Activated CD8-positive, alpha-beta memory T cell treated with anti-CD3 and anti-CD28 coated beads, Interleukin-2, amount 50 U/mL, for 1 hour (primary cell): ENCODE data around the gene TRIM14.
"Not testable (repeated sequence)": the region's sequence is repeated elsewhere in the genome, so short reads cannot be mapped to it uniquely, and the experiment has no call there.

Experiments
- DNase-seq: peaks from one replicate; pipeline ENCODE4 v3.0.0-alpha.2; 2020; ENCODE audit errors: extremely low read depth

The TRIM14 gene

DNA sequence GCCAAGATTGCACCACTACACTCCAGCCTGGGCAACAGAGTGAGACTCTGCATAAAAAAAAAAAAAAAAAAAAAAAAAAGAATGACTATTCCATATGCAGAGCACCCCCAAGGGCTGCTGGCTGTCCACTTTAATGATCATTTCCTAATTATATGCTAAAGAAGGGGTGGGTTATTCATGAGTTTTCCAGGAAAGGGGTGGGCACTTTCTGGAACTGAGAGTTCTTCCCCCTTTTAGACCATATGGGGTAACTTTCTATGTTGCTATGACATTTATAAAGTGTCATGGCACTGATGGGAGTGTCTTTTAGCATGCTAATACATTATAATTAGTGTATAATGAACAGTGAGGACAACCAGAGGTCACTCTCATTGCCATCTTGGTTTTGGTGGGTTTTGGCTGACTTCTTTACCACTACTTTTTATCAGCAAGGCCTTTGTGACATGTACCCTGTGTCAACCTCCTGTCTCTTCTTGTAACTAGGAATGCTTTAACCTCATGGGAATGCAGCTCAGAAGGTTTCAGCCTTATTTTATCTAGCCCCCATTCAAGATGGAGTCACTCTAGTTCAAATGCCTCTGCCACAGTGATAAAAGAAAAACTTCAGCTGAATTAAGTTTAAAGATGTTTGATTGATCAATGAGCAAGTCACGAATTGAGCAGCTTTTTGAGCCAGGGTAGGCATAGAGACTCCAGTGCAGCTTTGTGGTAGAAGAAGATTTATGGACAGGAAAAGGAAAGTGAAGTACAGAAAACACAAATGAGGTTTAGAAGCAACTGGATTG is 69.5 kb downstream of the TRIM14 start:
- DNase-seq, result no peak

DNA sequence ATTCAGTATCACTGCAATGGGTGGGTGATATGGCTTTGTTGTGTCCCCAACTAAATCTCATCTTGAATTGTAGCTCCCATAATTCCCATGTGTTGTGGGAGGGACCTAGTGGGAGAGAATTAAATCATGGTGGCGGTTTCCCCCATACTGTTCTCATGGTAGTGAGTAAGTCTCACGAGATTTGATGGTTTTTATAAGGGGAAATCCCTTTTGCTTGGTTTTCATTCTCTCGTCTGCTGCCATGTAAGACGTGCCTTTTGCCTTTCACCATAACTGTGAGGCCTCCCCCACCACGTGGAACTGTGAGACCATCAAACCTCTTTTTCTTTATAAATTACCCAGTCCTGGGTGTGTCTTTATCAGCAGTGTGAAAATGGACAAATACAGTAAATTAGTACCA is 72.0 kb downstream of the TRIM14 start:
- no peak for DNase-seq

DNA sequence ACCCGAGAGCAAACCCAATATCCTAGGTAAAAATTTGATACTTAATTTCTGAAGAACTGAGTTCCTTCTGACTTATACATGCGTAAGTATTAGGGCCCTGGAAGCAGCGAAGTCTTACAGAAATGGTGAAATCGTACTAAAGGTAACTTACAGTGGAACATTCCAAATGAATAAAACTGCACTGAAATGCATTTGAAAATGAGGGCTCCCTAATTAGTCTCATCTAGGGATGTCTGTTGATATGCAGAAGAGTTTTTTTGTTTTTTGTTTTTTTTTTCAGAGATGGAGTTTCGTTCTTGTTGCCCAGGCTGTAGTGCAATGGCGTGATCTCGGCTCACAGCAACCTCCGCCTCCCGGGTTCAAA is 72.9 kb downstream of the TRIM14 start:
- DNase-seq, result no peak

DNA sequence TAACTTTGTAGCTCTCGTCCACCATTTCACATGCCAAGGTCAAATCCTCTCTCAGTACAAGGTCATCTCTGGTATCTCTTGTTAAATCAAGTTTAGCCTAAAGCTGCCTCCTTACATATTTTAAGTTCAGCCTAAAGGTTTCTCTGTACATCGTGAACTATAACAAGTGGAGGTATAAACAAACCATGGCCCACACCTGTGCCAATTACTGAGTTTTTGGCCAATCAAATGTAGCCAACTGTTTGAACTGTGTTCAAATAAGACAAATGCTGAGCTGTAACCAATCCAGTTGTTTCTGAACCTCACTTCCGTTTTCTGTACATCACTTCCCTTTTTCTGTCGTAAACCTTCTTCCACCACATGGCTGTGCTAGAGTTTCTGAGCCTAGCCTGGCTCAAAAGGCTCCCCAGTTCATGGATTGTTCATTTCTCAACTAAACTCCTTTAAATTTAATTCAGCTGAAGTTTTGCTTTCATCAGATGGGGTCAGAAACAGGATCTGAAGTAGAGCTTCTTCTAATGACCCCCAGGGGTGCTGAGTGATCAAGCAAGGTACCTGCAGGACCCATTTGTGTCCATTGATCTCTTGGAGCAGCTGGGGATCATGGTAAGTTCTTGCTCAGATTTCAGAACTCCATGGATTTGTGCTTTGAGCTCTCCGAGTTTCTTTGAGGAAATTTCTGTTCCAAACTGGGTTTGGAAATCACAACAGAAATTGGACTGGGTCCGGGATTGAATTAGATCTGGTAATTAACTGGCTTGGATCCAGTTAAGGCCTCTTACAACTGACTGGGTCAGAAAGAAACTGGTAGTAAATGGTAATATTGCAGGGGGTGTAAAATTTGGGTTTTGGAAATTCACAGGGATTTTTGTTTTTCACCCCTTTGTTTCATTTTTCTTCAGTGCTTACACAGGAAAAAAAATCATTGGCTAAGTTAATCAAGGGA is 73.5 kb downstream of the TRIM14 start:
- DNase-seq, result no peak

DNA sequence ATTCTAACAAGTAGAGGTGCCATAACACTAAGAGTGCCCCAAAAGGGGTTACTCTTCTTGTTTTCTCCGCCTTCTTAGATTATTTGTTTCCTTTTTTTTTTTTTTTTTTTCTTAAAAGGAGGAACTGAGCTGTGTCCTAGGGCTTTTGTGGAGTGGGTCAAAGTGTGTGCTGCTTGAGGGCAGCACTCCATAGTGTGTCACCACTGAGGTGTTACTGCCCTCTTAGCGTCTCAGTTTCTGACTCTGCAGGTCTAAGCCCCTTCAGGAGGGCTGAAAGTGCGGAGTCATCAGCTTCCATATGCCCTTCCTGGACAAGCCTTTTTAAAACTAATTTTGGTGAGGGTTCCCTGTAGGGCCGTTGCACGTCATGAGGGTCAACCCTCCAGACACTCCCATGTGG is 75.1 kb downstream of the TRIM14 start:
- DNase-seq, result no peak

DNA sequence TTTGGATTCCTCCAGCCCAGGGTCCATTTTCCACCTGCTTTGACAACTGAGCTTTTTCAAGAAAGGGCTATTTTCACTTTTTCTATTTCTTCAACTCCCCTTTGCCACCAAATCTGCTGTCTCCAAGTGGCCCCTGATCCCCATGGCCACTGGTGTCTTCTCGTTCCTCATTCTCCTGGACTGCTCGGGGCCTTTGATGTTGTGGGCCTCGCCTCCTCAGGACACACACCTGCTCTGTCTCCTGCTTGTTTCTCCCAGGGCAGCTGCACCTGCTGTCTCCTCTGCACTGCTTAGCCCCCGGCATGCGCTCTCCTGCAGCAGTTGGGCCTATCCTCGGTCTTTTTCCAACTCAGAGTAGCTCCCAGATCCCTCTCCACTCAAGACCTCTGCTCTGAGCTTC is 78.8 kb downstream of the TRIM14 start:
- no peak for DNase-seq

DNA sequence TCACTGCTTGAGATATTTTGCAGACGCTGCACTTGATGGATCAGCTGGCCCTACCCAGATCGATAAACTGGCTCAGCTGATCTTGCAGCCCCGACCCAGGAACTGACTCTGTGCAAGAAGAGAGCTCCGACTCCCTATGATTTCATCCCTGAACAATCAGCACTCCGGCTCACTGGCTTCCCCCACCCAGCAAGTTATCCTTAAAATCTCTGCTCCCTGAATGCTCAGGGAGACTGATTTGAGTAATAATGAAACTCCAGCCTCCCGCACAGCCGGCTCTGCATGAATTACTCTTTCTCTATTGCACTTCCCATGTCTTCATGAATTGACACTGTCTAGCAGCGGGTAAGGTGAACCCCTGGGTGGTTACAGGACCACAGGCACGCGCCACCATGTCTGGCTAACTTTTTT is 79.4 kb downstream of the TRIM14 start:
- no peak for DNase-seq

DNA sequence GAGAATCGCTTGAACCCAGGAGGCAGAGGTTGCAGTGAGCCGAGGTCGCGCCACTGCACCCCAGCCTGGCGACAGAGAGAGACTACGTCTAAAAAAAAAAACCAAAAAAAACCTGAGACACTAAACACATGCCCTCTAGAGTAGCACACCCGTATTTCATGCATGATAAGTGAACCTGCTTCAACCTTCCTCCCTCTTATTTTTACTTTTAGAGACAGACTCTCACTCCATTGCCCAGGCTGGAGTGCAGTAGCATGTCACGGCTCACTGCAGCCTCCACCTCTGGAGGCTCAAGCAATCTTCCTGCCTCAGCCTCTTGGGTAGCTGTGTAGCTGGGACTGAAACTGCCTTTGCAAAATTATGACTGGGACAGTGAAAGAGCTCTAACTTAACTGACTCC is 80.1 kb downstream of the TRIM14 start:
- DNase-seq, result no peak

DNA sequence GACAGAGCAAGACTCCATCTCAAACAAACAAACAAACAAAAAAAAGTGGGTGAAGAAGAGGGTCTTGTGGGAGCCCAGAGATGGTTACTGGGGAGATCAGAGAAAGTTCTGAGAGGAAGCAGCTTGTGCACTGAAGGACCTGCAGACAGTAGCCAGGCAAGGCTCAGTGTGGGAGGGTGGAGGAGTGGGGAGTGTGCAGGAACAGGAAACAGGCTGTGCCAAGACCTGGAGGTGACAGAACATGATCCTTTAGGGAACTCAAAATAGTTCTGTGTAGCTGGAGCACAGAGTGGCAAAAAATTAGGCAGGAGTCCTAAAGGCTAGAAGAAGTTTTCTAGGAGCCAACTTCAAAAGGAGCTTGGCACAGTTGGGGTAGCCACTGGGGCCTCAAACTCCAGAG is 81.7 kb downstream of the TRIM14 start:
- DNase-seq, result no peak

DNA sequence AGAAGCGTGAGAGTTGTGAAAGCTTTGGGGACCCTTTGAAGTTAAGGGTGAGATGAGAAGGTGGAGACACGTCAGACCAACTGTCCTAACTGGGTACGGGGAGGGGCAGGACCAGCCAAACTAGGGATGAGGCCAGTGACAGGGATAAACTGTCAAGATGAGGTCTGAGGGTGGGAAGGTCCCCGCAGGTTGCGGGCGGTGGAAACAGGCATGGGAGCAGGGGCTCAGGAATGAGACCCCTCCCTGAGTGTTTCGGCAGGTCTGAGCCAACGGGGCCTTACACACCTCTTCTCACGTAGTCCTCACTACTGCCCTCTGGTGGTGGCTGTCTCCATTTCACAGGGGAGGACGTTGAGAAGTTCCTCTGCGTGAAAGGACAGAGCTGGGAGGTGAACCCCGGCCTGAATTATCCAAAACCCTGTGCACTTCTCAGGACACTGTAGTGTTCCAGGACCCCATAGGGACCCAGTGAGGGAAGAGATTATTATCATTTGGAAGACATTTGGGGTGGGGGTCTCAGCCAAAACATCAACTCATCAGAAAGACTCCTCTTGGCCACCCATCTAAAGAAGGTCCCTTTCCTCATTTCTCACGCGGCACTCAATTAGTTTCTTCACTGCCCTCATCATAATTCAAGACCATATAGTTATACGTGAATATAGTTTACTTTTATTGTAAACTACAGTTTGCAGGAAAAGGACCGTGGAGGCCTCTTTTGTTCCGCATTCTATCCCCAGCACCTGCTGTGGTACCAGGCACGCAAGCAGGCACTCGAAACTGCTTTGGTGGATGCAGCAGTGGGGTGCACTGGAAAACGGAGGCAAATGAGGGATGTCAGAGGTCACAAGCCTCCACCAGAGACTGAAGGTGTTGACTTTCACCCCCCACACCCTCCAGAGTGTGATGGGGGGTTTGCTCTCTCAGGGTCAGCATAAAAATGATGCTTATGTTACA is 84.2 kb downstream of the TRIM14 start:
- DNase-seq, result peak; percentile 75

DNA sequence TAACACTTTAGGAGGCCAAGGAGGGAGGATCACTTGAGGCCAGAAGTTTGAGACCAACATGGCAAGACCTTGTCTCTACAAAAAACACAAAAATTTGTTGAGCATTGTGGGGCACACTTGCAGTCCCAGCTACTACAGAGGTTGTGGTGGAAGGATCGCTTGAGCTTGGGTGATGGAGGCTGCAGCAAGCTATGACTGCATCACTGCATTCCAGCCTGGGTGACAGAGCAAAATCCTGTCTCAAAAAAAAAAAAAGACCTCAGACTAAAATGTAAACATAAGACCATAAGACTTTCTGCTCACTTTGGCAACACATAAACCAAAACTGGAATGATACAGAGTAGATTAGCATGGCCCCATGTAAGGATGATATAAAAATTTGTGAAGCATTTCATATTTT is 87.1 kb downstream of the TRIM14 start:
- DNase-seq, result no peak

DNA sequence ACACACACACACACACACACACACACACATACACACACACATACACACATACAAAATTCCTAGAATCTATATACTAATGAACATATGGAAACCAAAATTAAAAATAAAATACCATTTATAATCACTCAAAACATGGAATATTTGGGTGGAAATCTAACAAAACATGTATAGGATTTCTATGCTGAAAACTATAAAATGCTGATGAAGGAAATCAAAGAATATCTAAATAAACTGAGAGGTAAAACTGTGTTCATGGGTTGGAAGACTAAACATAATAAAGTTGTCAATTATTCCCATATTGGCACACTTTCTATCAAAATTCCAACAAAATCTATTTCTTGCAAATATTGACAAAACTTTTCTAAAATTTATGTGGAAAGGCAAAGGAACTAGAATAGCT is 87.9 kb downstream of the TRIM14 start:
- no peak for DNase-seq

DNA sequence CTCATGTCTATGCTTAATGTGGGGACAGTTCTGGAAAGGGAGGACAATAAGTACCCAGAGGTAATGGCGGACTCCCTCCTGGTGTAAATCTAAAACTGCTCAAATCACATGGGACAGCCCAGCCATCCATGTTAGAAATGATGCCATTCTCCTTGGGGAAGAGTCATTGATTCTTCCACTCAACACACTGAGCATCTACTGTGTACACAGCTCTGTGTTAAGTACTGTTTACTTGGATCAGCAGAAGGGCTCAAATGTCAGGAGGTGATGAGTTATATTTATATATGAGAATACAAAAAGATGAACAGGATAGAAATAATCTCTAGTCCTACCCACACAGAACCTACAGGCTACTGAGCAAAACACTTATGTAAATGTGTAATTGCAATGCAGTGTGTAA is 94.3 kb downstream of the TRIM14 start:
- DNase-seq, result no peak

DNA sequence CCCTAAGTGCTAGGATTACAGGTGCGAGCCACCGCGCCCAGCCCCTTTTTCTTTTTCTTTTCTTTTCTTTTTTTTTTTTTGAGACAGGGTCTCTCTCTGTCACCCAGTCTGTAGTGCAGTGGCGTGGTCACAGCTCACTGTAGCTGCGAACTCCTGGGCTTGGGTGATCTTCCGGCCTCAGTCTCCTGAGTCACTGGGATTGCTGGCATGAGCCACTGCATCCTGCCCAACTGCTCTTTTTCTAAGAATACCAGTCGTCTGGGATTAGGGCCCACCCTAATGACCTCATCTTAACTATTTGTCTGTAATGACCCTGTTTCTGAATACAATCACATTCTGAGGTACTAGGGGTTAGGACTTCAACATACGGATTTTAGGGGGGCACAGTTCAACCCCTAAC is 96.6 kb downstream of the TRIM14 start:
- no peak for DNase-seq

DNA sequence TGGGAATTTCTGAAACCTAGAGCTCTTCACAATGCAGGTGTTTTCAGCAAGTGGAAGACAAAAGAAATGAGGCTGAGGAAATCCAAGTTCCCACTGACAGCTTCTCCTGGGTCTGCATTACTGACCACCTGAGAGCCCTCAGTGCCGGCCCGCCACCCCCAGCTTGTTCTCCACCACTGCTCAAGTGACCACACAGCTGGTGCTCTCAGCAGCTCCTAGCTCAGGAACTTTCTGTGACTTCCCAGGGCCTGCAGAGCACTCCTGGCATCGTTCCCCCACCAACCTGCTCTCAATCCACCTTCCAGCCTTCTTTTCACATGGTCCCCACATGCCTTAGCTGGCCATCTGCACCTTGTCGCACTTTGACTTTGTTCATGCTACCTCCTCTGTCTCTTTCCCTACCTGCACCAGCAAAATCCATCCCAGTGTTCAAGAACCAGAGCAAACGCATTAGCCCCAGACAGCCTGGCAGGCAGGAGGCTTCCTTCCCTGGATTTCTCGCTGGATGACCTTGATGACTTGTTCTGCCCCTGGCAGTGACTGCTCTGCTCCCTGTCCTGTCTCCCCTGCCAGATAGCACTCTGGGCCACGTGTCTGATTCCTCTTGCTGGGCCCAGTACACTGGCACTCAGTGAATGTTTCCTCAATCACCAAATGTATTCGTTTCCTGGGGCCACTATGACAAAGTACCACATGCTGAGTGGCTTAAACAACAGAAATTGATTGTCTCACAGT is 97.5 kb downstream of the TRIM14 start:
- DNase-seq, result no peak

DNA sequence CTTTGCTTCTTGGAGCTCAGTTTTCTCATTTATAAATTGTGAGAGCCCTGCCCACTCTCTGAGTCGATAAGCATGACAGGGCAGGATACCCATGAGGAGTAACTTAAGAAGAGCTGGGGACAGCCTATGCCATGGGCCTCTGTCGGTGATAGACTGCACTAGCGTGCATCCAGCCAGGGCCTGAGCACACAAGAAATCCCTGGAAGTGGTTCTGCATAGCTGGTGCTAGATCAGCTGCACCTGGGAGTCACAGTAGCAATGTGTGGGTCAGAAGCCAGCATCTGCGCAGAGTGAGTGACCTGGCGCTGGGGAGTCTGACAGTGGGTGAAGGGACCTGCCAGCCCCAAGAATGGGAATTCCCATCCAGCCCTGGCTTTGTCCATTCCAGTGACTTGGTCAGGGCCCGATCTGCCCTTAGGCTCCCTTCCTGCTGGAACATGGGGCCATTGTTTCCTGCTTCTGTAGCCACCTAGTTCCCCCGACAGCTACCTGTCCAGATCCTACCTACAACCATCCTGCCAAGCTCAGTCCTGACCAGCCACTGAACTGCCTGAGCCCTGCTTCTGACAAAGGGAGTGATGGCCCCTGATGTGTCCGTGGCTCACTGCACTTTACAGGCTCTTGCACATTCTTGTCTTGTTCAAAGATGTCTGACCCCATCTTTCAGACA is 98.4 kb downstream of the TRIM14 start:
- no peak for DNase-seq

DNA sequence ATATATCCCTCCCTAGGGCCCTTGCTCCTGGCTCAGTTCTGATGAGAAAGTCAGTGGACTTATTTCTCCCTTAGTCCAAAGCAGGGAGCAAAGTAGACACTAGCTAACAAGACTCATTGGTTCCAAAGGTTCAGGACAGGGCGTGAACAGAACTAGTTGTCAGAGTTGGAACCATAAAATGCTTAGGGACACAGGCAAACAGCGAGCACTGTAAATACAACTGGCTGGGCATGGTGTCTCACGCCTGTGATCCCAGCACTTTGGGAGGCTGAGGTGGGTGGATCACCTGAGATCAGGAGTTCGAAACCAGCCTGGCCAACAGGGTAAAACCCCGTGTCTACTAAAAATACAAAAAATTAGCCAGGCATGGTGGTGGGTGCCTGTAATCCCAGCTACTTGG is 99.2 kb downstream of the TRIM14 start:
- DNase-seq, result not testable (repeated sequence)
